ENCODE results near the gene EPHB1.
"Not testable (repeated sequence)": the region's sequence is repeated elsewhere in the genome, so short reads cannot be mapped to it uniquely, and the experiment has no call there.

- TF ChIP-seq CTCF (IDR thresholded peaks at IDR 0.05); POLR2AphosphoS5 (IDR thresholded peaks at IDR 0.05); POLR2A (IDR thresholded peaks at IDR 0.05); EP300 (IDR thresholded peaks at IDR 0.05; ENCODE audit: low read depth): not testable (repeated sequence)
Measured at GRCh38 chr3:135233476-135233875, 438.4 kb downstream of the EPHB1 start.

Data from transverse colon (tissue), 4 donors.